IMR-90 (cell line): Measurements from ENCODE around the gene FGD5. TPM values are rescaled to one million over a fixed set of nuclear protein-coding genes. Genes with fewer than 3 reads are reported as not detected.

Experiments
- ATAC-seq: fragments of 200-7000 bp; cut with Tn5 transposase; 2 replicates; pipeline ENCODE4 v1.9.1; 2020; ENCODE audit warnings: low read depth, mild to moderate bottlenecking, moderate library complexity
- BruUV-seq: library from RNA; stranded (reverse); fragments of 400-500 nt; replicated peaks from 2 replicates; lab custom pipeline; 2021; lab: Mats Ljungman, UMichigan
- CTCF ChIA-PET: fragments of 300-600 bp; formaldehyde crosslinking; extraction: SDS; loops from one replicate; lab custom pipeline; 2021; ENCODE audit warnings: antibody characterized with exemption; lab: Yijun Ruan, JAX
- POLR2A ChIA-PET: fragments of 300-600 bp; sonication (Branson Sonifier 250); formaldehyde crosslinking; loops from one replicate; lab custom pipeline; 2022; ENCODE audit warnings: antibody characterized with exemption; ENCODE audit not compliant: unreplicated experiment; lab: Charles Lee
- DNase-seq: peaks from one replicate; pipeline ENCODE4 v3.0.0; 2013
- H2AFZ ChIP-seq: replicated peaks from 2 replicates; pipeline ENCODE3; 2013; ENCODE audit warnings: low read length, mild to moderate bottlenecking; ENCODE audit not compliant: poor library complexity
- H2AK5ac ChIP-seq: 2 replicates; pipeline ENCODE4 v1.6.1; 2013; ENCODE audit warnings: low read depth, low read length, inconsistent platforms
- H2AK9ac ChIP-seq: replicated peaks from 2 replicates; pipeline ENCODE3; 2013; ENCODE audit warnings: mild to moderate bottlenecking, low read depth, low read length, moderate library complexity; ENCODE audit not compliant: poor library complexity
- H2BK120ac ChIP-seq: 2 replicates; pipeline ENCODE4 v1.6.1; 2013; ENCODE audit warnings: low read depth, low read length, inconsistent platforms
- H2BK15ac ChIP-seq: 3 replicates; pipeline ENCODE4 v1.6.1; 2013; ENCODE audit warnings: low read depth, low read length, inconsistent platforms
- H2BK20ac ChIP-seq: 2 replicates; pipeline ENCODE4 v1.6.1; 2013; ENCODE audit warnings: low read depth, mild to moderate bottlenecking, inconsistent platforms, low read length, moderate library complexity
- H2BK5ac ChIP-seq: 2 replicates; pipeline ENCODE4 v1.6.1; 2013; ENCODE audit warnings: mild to moderate bottlenecking, low read depth, low read length, inconsistent platforms; ENCODE audit not compliant: poor library complexity, severe bottlenecking
- H3K14ac ChIP-seq: replicated peaks from 2 replicates; pipeline ENCODE4 v1.6.1; 2013; ENCODE audit warnings: low read depth, low read length, inconsistent platforms
- H3K18ac ChIP-seq: 2 replicates; pipeline ENCODE4 v1.6.1; 2013; ENCODE audit warnings: low read depth, low read length, control low read depth
- H3K23ac ChIP-seq: 2 replicates; pipeline ENCODE4 v1.6.1; 2013; ENCODE audit warnings: low read depth, low read length, inconsistent platforms
- H3K27ac ChIP-seq: 2 replicates; pipeline ENCODE4 v1.5.1; 2013; ENCODE audit warnings: mild to moderate bottlenecking, control low read depth, low read length; ENCODE audit not compliant: insufficient read depth
- H3K27me3 ChIP-seq: 2 replicates; pipeline ENCODE4 v1.6.1; 2013; ENCODE audit warnings: low read length; ENCODE audit not compliant: control insufficient read depth, insufficient read depth
- H3K36me3 ChIP-seq: 2 replicates; pipeline ENCODE4 v1.6.1; 2013; ENCODE audit warnings: low read length, mixed read lengths; ENCODE audit not compliant: control insufficient read depth, insufficient read depth
- H3K4ac ChIP-seq: 2 replicates; pipeline ENCODE4 v1.6.1; 2013; ENCODE audit warnings: low read depth, low read length, inconsistent platforms
- H3K4me1 ChIP-seq: 2 replicates; pipeline ENCODE4 v1.6.1; 2013; ENCODE audit warnings: low read length, mixed read lengths; ENCODE audit not compliant: control insufficient read depth, insufficient read depth
- H3K4me2 ChIP-seq: 2 replicates; pipeline ENCODE4 v1.6.1; 2013; ENCODE audit warnings: low read depth, mild to moderate bottlenecking, control low read depth, low read length, moderate library complexity
- H3K4me3 ChIP-seq: 2 replicates; pipeline ENCODE4 v1.5.1; 2013; ENCODE audit warnings: low read depth, mild to moderate bottlenecking, control low read depth, low read length, moderate library complexity; ENCODE audit not compliant: insufficient read depth
- H3K56ac ChIP-seq: 2 replicates; pipeline ENCODE4 v1.6.1; 2013; ENCODE audit warnings: low read length, inconsistent platforms; ENCODE audit not compliant: insufficient read depth; ENCODE audit errors: extremely low read depth
- H3K79me1 ChIP-seq, 2 experiments: 2 replicates each; pipeline ENCODE4 v1.6.1; 2013; ENCODE audit warnings: low read length in 2 of 2, inconsistent platforms in 1 of 2, low read depth in 1 of 2
- H3K9ac ChIP-seq: 2 replicates; pipeline ENCODE4 v1.6.1; 2013; ENCODE audit warnings: low read depth, low read length, control low read depth
- H3K9me1 ChIP-seq: 2 replicates; pipeline ENCODE4 v1.6.1; 2013; ENCODE audit warnings: low read length, inconsistent platforms; ENCODE audit not compliant: insufficient read depth
- H3K9me3 ChIP-seq: 2 replicates; pipeline ENCODE4 v1.6.1; 2013; ENCODE audit warnings: low read length; ENCODE audit not compliant: control insufficient read depth, insufficient read depth
- H4K20me1 ChIP-seq: 2 replicates; pipeline ENCODE4 v1.6.1; 2013; ENCODE audit warnings: low read length, inconsistent platforms; ENCODE audit not compliant: insufficient read depth
- H4K5ac ChIP-seq: 2 replicates; pipeline ENCODE4 v1.6.1; 2013; ENCODE audit warnings: mild to moderate bottlenecking, low read depth, low read length, control low read depth
- H4K8ac ChIP-seq, 2 experiments: 2 replicates each; pipeline ENCODE4 v1.6.1; 2013; ENCODE audit warnings: low read depth in 2 of 2, low read length in 2 of 2, control low read depth in 1 of 2, inconsistent platforms in 1 of 2
- H4K91ac ChIP-seq: 2 replicates; pipeline ENCODE4 v1.6.1; 2013; ENCODE audit warnings: low read depth, low read length, inconsistent platforms; ENCODE audit not compliant: insufficient read depth
- BHLHE40 ChIP-seq: fragments of 150-350 bp; IDR thresholded peaks from 2 replicates; pipeline ENCODE4 v1.6.1; 2016; ENCODE audit warnings: mild to moderate bottlenecking, low read depth, low read length
- CEBPB ChIP-seq: IDR thresholded peaks from 2 replicates; pipeline ENCODE4 v1.6.1; 2012; ENCODE audit warnings: low read depth, low read length, improper control_type of control experiment
- CHD1 ChIP-seq: IDR thresholded peaks from 2 replicates; pipeline ENCODE4 v1.6.1; 2012; ENCODE audit warnings: low read depth, low read length, improper control_type of control experiment
- FOS ChIP-seq: fragments of 150-350 bp; IDR thresholded peaks from 2 replicates; pipeline ENCODE4 v1.6.1; 2016; ENCODE audit warnings: low read depth, low read length
- MAFK ChIP-seq: IDR thresholded peaks from 2 replicates; pipeline ENCODE4 v1.6.1; 2012; ENCODE audit warnings: low read depth, low read length, improper control_type of control experiment
- MAZ ChIP-seq: IDR thresholded peaks from 2 replicates; pipeline ENCODE4 v1.6.1; 2012; ENCODE audit warnings: low read depth, mild to moderate bottlenecking, low read length, improper control_type of control experiment, moderate library complexity, borderline replicate concordance
- MXI1 ChIP-seq: IDR thresholded peaks from 2 replicates; pipeline ENCODE4 v1.6.1; 2012; ENCODE audit warnings: low read depth, mild to moderate bottlenecking, low read length, moderate library complexity, borderline replicate concordance
- POLR2A ChIP-seq: IDR thresholded peaks from 2 replicates; pipeline ENCODE4 v1.6.1; 2012; ENCODE audit warnings: mild to moderate bottlenecking, low read depth, low read length
- RAD21 ChIP-seq: IDR thresholded peaks from 2 replicates; pipeline ENCODE4 v1.6.1; 2012; ENCODE audit warnings: low read length, improper control_type of control experiment
- RCOR1 ChIP-seq: IDR thresholded peaks from 2 replicates; pipeline ENCODE4 v1.6.1; 2012; ENCODE audit warnings: mild to moderate bottlenecking, low read length, improper control_type of control experiment; ENCODE audit not compliant: insufficient replicate concordance
- RFX5 ChIP-seq: IDR thresholded peaks from 2 replicates; pipeline ENCODE4 v1.8.0; 2012; ENCODE audit warnings: low read depth, mild to moderate bottlenecking, low read length, moderate library complexity
- SMC3 ChIP-seq: fragments of 150-350 bp; IDR thresholded peaks from 2 replicates; pipeline ENCODE4 v1.6.1; 2016; ENCODE audit warnings: low read depth, mild to moderate bottlenecking, antibody characterized with exemption, low read length, moderate library complexity
- WGBS, 2 experiments: methylation state at CpG; one replicate each; pipeline versions ENCODE4 v1.1.5 to v1.1.7; 2013; ENCODE audit warnings: missing lambda C conversion rate in 2 of 2; ENCODE audit not compliant: insufficient read length in 1 of 2; ENCODE audit errors: extremely low coverage in 2 of 2; 5-methylcytosine and 5-hydroxymethylcytosine counted together
- dilution Hi-C: fragments of 300-500 bp; cut with HindIII; formaldehyde crosslinking; loops from one replicate; pipeline ENCODE4 v1.14.3; 2018; ENCODE audit warnings: low sequenced_read_pairs; ENCODE audit not compliant: unreplicated experiment
- in situ Hi-C: fragments of 300-500 bp; cut with MboI; formaldehyde crosslinking; loops from 3 replicates; pipeline ENCODE4 v1.14.3; 2019; ENCODE audit warnings: low sequenced_read_pairs, inconsistent platforms, mixed read lengths
- intact Hi-C: fragments of 100-400 bp; cut with micrococcal nuclease; formaldehyde crosslinking; loops from 2 replicates; pipeline ENCODE4 v1.10.0; 2022
- polyA plus RNA-seq, 3 experiments: library from polyadenylated mRNA; depleted of rRNA; stranded (reverse); fragments of >200 nt; gene quantifications; 2 replicates each; pipeline ENCODE4 v1.2.3, GENCODE V29; 2012; ENCODE audit warnings: low replicate concordance in 1 of 3
- total RNA-seq: library from RNA; depleted of rRNA; stranded (reverse); fragments of >200 nt; gene quantifications from 2 replicates; pipeline ENCODE4 v1.2.3, GENCODE V29; 2012
- TF ChIP-seq, protein P1 (sequence below): fragments of 150-350 bp; IDR thresholded peaks from 2 replicates; pipeline ENCODE4 v1.6.1; 2017; ENCODE audit warnings: mild to moderate bottlenecking, antibody characterized with exemption, low read length, low read depth
- TF ChIP-seq, protein P2 (sequence below): fragments of 150-350 bp; IDR thresholded peaks from 2 replicates; pipeline ENCODE4 v1.6.1; 2016; ENCODE audit warnings: low read depth, mild to moderate bottlenecking, low read length, moderate library complexity, borderline replicate concordance
- TF ChIP-seq, protein P3 (sequence below): conservative IDR thresholded peaks from 2 replicates; pipeline ENCODE4 v1.5.1; 2012; ENCODE audit warnings: mild to moderate bottlenecking, low read depth, low read length, improper control_type of control experiment

Gene FGD5
- total and polyA plus RNA-seq, 2 of the 4 experiments (the other 2 are of a cell fraction), result not detected

DNA sequence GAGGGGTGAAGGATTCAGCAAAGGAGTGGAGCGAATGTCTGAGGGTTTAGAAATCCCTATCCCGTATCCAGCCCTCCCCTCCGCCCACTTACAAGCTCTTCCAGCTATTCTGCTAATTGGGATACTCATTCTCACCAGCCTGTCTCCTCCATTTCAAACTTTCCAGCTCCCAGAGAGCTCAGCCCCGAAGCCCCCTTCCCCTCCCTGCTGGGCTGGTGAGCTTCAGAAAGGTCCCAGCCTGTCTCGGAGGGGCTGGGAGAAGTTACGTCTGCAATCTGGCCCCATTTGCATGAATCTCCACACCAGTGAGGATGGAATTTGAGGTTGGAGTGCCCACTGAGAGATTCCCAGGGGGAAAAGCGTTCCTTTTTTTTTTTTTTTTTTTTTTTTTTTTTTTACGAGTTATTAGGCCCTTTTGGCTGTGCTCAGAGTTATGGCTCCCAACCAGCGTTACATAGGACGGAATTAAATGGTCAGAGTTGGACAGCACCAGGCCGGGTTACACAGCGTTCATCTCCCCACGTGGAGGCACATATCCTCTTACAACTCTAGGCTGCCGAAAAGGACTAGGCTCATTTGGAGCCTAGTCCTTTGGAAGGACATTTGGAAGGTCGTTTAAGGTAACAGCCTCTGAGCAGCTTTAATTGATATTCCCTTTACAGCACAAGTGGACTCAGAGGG lies 34.6 kb downstream of the FGD5 start:
- no peak for ATAC-seq
- H3K27me3 ChIP-seq, result peaks cover 6% of the 10 kb centered on the region; the same call in 1 of the 2 replicates
- H3K18ac ChIP-seq, result no peak overlapping the region
- ChIA-PET CTCF (no interaction called here), POLR2A (no interaction called here)
- WGBS, 2 experiments, result no CpG with 5 or more reads among the region's 15 CpGs
- H2AK5ac ChIP-seq, result no peak overlapping the region
- H2AK9ac ChIP-seq, result no peak overlapping the region
- H3K79me1 ChIP-seq, result no peaks in the 10 kb centered on the region
- H2BK120ac ChIP-seq, result no peak overlapping the region
- no peaks in the 10 kb centered on the region for H3K9me3 ChIP-seq
- no TSS peak for BruUV-seq
- H3K4ac ChIP-seq, result no peak overlapping the region
- H3K4me1 ChIP-seq, result no peaks in the 10 kb centered on the region
- H4K8ac ChIP-seq, result no peak overlapping the region
- H4K5ac ChIP-seq, result no peak overlapping the region
- no peak overlapping the region for H3K4me3 ChIP-seq
- no peak overlapping the region for H3K4me2 ChIP-seq
- dilution Hi-C loops, result no loop called here
- H3K9ac ChIP-seq, result no peak overlapping the region
- no peak for DNase-seq
- no peak overlapping the region for H2BK20ac ChIP-seq
- H2AFZ ChIP-seq, result no peak overlapping the region
- no peak overlapping the region for H3K14ac ChIP-seq
- no peak overlapping the region for H3K23ac ChIP-seq
- no peak overlapping the region for H4K91ac ChIP-seq
- H4K20me1 ChIP-seq, result no peaks in the 10 kb centered on the region
- H3K9me1 ChIP-seq, result no peaks in the 10 kb centered on the region
- intact Hi-C loops, result no loop called here
- H3K56ac ChIP-seq, result no peak overlapping the region
- in situ Hi-C loops, result no loop called here
- no peak overlapping the region for H2BK5ac ChIP-seq
- no peaks in the 10 kb centered on the region for H3K36me3 ChIP-seq
- H3K27ac ChIP-seq, result no peak overlapping the region
- TF ChIP-seq CEBPB, result no peak
- TF ChIP-seq, protein P1, sequence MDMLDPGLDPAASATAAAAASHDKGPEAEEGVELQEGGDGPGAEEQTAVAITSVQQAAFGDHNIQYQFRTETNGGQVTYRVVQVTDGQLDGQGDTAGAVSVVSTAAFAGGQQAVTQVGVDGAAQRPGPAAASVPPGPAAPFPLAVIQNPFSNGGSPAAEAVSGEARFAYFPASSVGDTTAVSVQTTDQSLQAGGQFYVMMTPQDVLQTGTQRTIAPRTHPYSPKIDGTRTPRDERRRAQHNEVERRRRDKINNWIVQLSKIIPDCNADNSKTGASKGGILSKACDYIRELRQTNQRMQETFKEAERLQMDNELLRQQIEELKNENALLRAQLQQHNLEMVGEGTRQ, result no peak
- no peak for TF ChIP-seq FOS
- no peak for TF ChIP-seq MAZ
- TF ChIP-seq, protein P2, sequence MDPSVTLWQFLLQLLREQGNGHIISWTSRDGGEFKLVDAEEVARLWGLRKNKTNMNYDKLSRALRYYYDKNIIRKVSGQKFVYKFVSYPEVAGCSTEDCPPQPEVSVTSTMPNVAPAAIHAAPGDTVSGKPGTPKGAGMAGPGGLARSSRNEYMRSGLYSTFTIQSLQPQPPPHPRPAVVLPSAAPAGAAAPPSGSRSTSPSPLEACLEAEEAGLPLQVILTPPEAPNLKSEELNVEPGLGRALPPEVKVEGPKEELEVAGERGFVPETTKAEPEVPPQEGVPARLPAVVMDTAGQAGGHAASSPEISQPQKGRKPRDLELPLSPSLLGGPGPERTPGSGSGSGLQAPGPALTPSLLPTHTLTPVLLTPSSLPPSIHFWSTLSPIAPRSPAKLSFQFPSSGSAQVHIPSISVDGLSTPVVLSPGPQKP, result no peak
- TF ChIP-seq RCOR1, result no peak
- no peak for TF ChIP-seq RFX5
- TF ChIP-seq MXI1, result no peak
- no peak for TF ChIP-seq POLR2A
- TF ChIP-seq, protein P3, sequence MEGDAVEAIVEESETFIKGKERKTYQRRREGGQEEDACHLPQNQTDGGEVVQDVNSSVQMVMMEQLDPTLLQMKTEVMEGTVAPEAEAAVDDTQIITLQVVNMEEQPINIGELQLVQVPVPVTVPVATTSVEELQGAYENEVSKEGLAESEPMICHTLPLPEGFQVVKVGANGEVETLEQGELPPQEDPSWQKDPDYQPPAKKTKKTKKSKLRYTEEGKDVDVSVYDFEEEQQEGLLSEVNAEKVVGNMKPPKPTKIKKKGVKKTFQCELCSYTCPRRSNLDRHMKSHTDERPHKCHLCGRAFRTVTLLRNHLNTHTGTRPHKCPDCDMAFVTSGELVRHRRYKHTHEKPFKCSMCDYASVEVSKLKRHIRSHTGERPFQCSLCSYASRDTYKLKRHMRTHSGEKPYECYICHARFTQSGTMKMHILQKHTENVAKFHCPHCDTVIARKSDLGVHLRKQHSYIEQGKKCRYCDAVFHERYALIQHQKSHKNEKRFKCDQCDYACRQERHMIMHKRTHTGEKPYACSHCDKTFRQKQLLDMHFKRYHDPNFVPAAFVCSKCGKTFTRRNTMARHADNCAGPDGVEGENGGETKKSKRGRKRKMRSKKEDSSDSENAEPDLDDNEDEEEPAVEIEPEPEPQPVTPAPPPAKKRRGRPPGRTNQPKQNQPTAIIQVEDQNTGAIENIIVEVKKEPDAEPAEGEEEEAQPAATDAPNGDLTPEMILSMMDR, result no peak
- TF ChIP-seq CHD1, result no peak
- no peak for TF ChIP-seq BHLHE40
- no peak for TF ChIP-seq RAD21
- TF ChIP-seq SMC3, result no peak
- no peak for TF ChIP-seq MAFK
- H2BK15ac ChIP-seq, result no peak overlapping the region
